ENCODE measurements around the gene PARG.

PARG gene

GRCh38 chr10:49830016-49830415, 111.8 kb downstream of the PARG start:
- H3K36me3 ChIP-seq (ENCODE audit: control insufficient read depth in 2 of 2, insufficient read depth in 2 of 2, low read length in 2 of 2), result peaks cover 10 to 23% of the 10 kb centered on the region in 2 donors
- no peak overlapping the region for H3K27ac ChIP-seq (ENCODE audit: low read length)
- no peak overlapping the region for H3K9ac ChIP-seq (ENCODE audit: low read length in 2 of 2)
- no peaks in the 10 kb centered on the region for H3K9me3 ChIP-seq (ENCODE audit: control insufficient read depth in 2 of 2, low read length in 2 of 2)
- H3K27me3 ChIP-seq (ENCODE audit: control insufficient read depth in 1 of 2, insufficient read depth in 2 of 2, low read length in 2 of 2), result no peaks in the 10 kb centered on the region
- H3K4me3 ChIP-seq (ENCODE audit: low read length in 2 of 2), result no peak overlapping the region
- no peaks in the 10 kb centered on the region for H3K4me1 ChIP-seq (ENCODE audit: control insufficient read depth, insufficient read depth, low read length)

- H3K9ac ChIP-seq (ENCODE audit: low read length in 2 of 2), result no peak overlapping the region
- H3K27ac ChIP-seq (ENCODE audit: low read length), result no peak overlapping the region
- H3K27me3 ChIP-seq (ENCODE audit: control insufficient read depth in 1 of 2, insufficient read depth in 2 of 2, low read length in 2 of 2), result no peaks in the 10 kb centered on the region
- H3K4me1 ChIP-seq (ENCODE audit: control insufficient read depth, insufficient read depth, low read length), result no peaks in the 10 kb centered on the region
- no peak overlapping the region for H3K4me3 ChIP-seq (ENCODE audit: low read length in 2 of 2)
- H3K9me3 ChIP-seq (ENCODE audit: control insufficient read depth in 2 of 2, low read length in 2 of 2), result no peaks in the 10 kb centered on the region
- peaks cover 9 to 28% of the 10 kb centered on the region in 2 donors for H3K36me3 ChIP-seq (ENCODE audit: control insufficient read depth in 2 of 2, insufficient read depth in 2 of 2, low read length in 2 of 2)
Observed at GRCh38 chr10:49827297-49827696, 114.5 kb downstream of the PARG start.

GRCh38 chr10:49819234-49819958, 122.4 kb downstream of the PARG start:
- Histone ChIP-seq H3K4me3 (ENCODE audit: low read length in 2 of 2) (no peak overlapping the region), H3K4me1 (ENCODE audit: control insufficient read depth, insufficient read depth, low read length) (no peaks in the 10 kb centered on the region), H3K27me3 (ENCODE audit: control insufficient read depth in 1 of 2, insufficient read depth in 2 of 2, low read length in 2 of 2) (no peaks in the 10 kb centered on the region), H3K9me3 (ENCODE audit: control insufficient read depth in 2 of 2, low read length in 2 of 2) (no peaks in the 10 kb centered on the region), H3K27ac (ENCODE audit: low read length) (no peak overlapping the region), H3K9ac (ENCODE audit: low read length in 2 of 2) (no peak overlapping the region), H3K36me3 (ENCODE audit: control insufficient read depth in 2 of 2, insufficient read depth in 2 of 2, low read length in 2 of 2) (peaks cover 23 to 25% of the 10 kb centered on the region in 2 donors)

- no peak overlapping the region for H3K4me3 ChIP-seq (ENCODE audit: low read length in 2 of 2)
- no peak overlapping the region for H3K27ac ChIP-seq (ENCODE audit: low read length)
- no peaks in the 10 kb centered on the region for H3K9me3 ChIP-seq (ENCODE audit: control insufficient read depth in 2 of 2, low read length in 2 of 2)
- H3K36me3 ChIP-seq (ENCODE audit: control insufficient read depth in 2 of 2, insufficient read depth in 2 of 2, low read length in 2 of 2), result peaks cover 23 to 25% of the 10 kb centered on the region in 2 donors
- H3K27me3 ChIP-seq (ENCODE audit: control insufficient read depth in 1 of 2, insufficient read depth in 2 of 2, low read length in 2 of 2), result no peaks in the 10 kb centered on the region
- no peaks in the 10 kb centered on the region for H3K4me1 ChIP-seq (ENCODE audit: control insufficient read depth, insufficient read depth, low read length)
- no peak overlapping the region for H3K9ac ChIP-seq (ENCODE audit: low read length in 2 of 2)
Observed at GRCh38 chr10:49817845-49818244, 124.0 kb downstream of the PARG start.

GRCh38 chr10:49803988-49804387, 137.8 kb downstream of the PARG start:
- Histone ChIP-seq H3K4me3 (ENCODE audit: low read length in 2 of 2) (no peak overlapping the region), H3K27me3 (ENCODE audit: control insufficient read depth in 1 of 2, insufficient read depth in 2 of 2, low read length in 2 of 2) (no peaks in the 10 kb centered on the region), H3K9ac (ENCODE audit: low read length in 2 of 2) (no peak overlapping the region), H3K9me3 (ENCODE audit: control insufficient read depth in 2 of 2, low read length in 2 of 2) (peaks cover 0 to 5% of the 10 kb centered on the region in 2 donors), H3K36me3 (ENCODE audit: control insufficient read depth in 2 of 2, insufficient read depth in 2 of 2, low read length in 2 of 2) (no peaks in the 10 kb centered on the region), H3K27ac (ENCODE audit: low read length) (no peak overlapping the region), H3K4me1 (ENCODE audit: control insufficient read depth, insufficient read depth, low read length) (no peaks in the 10 kb centered on the region)

- no peaks in the 10 kb centered on the region for H3K9me3 ChIP-seq (ENCODE audit: control insufficient read depth in 2 of 2, low read length in 2 of 2)
- no peaks in the 10 kb centered on the region for H3K36me3 ChIP-seq (ENCODE audit: control insufficient read depth in 2 of 2, insufficient read depth in 2 of 2, low read length in 2 of 2)
- peaks cover 0 to 3% of the 10 kb centered on the region in 2 donors for H3K27me3 ChIP-seq (ENCODE audit: control insufficient read depth in 1 of 2, insufficient read depth in 2 of 2, low read length in 2 of 2)
- no peak overlapping the region for H3K27ac ChIP-seq (ENCODE audit: low read length)
- no peaks in the 10 kb centered on the region for H3K4me1 ChIP-seq (ENCODE audit: control insufficient read depth, insufficient read depth, low read length)
- H3K9ac ChIP-seq (ENCODE audit: low read length in 2 of 2), result no peak overlapping the region
- no peak overlapping the region for H3K4me3 ChIP-seq (ENCODE audit: low read length in 2 of 2)
Observed at GRCh38 chr10:49798275-49798674, 143.6 kb downstream of the PARG start.

- no peak overlapping the region for H3K27ac ChIP-seq (ENCODE audit: low read length)
- H3K4me1 ChIP-seq (ENCODE audit: control insufficient read depth, insufficient read depth, low read length), result no peaks in the 10 kb centered on the region
- no peaks in the 10 kb centered on the region for H3K36me3 ChIP-seq (ENCODE audit: control insufficient read depth in 2 of 2, insufficient read depth in 2 of 2, low read length in 2 of 2)
- no peak overlapping the region for H3K4me3 ChIP-seq (ENCODE audit: low read length in 2 of 2)
- no peak overlapping the region for H3K9ac ChIP-seq (ENCODE audit: low read length in 2 of 2)
- H3K27me3 ChIP-seq (ENCODE audit: control insufficient read depth in 1 of 2, insufficient read depth in 2 of 2, low read length in 2 of 2), result no peaks in the 10 kb centered on the region
- no peaks in the 10 kb centered on the region for H3K9me3 ChIP-seq (ENCODE audit: control insufficient read depth in 2 of 2, low read length in 2 of 2)
Observed at GRCh38 chr10:49791100-49791499, 150.7 kb downstream of the PARG start.

- Histone ChIP-seq H3K27me3 (ENCODE audit: control insufficient read depth in 1 of 2, insufficient read depth in 2 of 2, low read length in 2 of 2) (no peaks in the 10 kb centered on the region), H3K27ac (ENCODE audit: low read length) (no peak overlapping the region), H3K9ac (ENCODE audit: low read length in 2 of 2) (no peak overlapping the region), H3K36me3 (ENCODE audit: control insufficient read depth in 2 of 2, insufficient read depth in 2 of 2, low read length in 2 of 2) (no peaks in the 10 kb centered on the region), H3K9me3 (ENCODE audit: control insufficient read depth in 2 of 2, low read length in 2 of 2) (no peaks in the 10 kb centered on the region), H3K4me1 (ENCODE audit: control insufficient read depth, insufficient read depth, low read length) (no peaks in the 10 kb centered on the region), H3K4me3 (ENCODE audit: low read length in 2 of 2) (no peak overlapping the region)
Observed at GRCh38 chr10:49784681-49785080, 157.1 kb downstream of the PARG start.

GRCh38 chr10:49783645-49784044, 158.2 kb downstream of the PARG start:
- Histone ChIP-seq H3K4me3 (ENCODE audit: low read length in 2 of 2) (no peak overlapping the region), H3K36me3 (ENCODE audit: control insufficient read depth in 2 of 2, insufficient read depth in 2 of 2, low read length in 2 of 2) (no peaks in the 10 kb centered on the region), H3K27ac (ENCODE audit: low read length) (no peak overlapping the region), H3K9ac (ENCODE audit: low read length in 2 of 2) (no peak overlapping the region), H3K27me3 (ENCODE audit: control insufficient read depth in 1 of 2, insufficient read depth in 2 of 2, low read length in 2 of 2) (no peaks in the 10 kb centered on the region), H3K4me1 (ENCODE audit: control insufficient read depth, insufficient read depth, low read length) (no peaks in the 10 kb centered on the region), H3K9me3 (ENCODE audit: control insufficient read depth in 2 of 2, low read length in 2 of 2) (no peaks in the 10 kb centered on the region)

GRCh38 chr10:49781247-49781646, 160.6 kb downstream of the PARG start:
- H3K36me3 ChIP-seq (ENCODE audit: control insufficient read depth in 2 of 2, insufficient read depth in 2 of 2, low read length in 2 of 2), result no peaks in the 10 kb centered on the region
- no peak overlapping the region for H3K27ac ChIP-seq (ENCODE audit: low read length)
- no peaks in the 10 kb centered on the region for H3K9me3 ChIP-seq (ENCODE audit: control insufficient read depth in 2 of 2, low read length in 2 of 2)
- no peak overlapping the region for H3K4me3 ChIP-seq (ENCODE audit: low read length in 2 of 2)
- no peaks in the 10 kb centered on the region for H3K27me3 ChIP-seq (ENCODE audit: control insufficient read depth in 1 of 2, insufficient read depth in 2 of 2, low read length in 2 of 2)
- H3K4me1 ChIP-seq (ENCODE audit: control insufficient read depth, insufficient read depth, low read length), result no peaks in the 10 kb centered on the region
- H3K9ac ChIP-seq (ENCODE audit: low read length in 2 of 2), result no peak overlapping the region

- Histone ChIP-seq H3K27me3 (ENCODE audit: control insufficient read depth in 1 of 2, insufficient read depth in 2 of 2, low read length in 2 of 2) (no peaks in the 10 kb centered on the region), H3K27ac (ENCODE audit: low read length) (no peak overlapping the region), H3K9ac (ENCODE audit: low read length in 2 of 2) (no peak overlapping the region), H3K36me3 (ENCODE audit: control insufficient read depth in 2 of 2, insufficient read depth in 2 of 2, low read length in 2 of 2) (no peaks in the 10 kb centered on the region), H3K4me3 (ENCODE audit: low read length in 2 of 2) (no peak overlapping the region), H3K9me3 (ENCODE audit: control insufficient read depth in 2 of 2, low read length in 2 of 2) (no peaks in the 10 kb centered on the region), H3K4me1 (ENCODE audit: control insufficient read depth, insufficient read depth, low read length) (no peaks in the 10 kb centered on the region)
Observed at GRCh38 chr10:49778197-49778596, 163.6 kb downstream of the PARG start.
